GM12878 (cell line): ENCODE results near the gene AP5Z1. TPM values are rescaled to one million over a fixed set of nuclear protein-coding genes. Genes with fewer than 3 reads are reported as not detected.

Source experiments
- ATAC-seq: fragments of 200-7000 bp; cut with Tn5 transposase; 3 replicates; pipeline ENCODE4 v1.9.1; 2020; ENCODE audit warnings: mild to moderate bottlenecking, moderate library complexity
- Bru-seq: library from RNA; stranded (reverse); fragments of 400-500 nt; gene quantifications from one replicate; lab custom pipeline; 2021; lab: Mats Ljungman, UMichigan
- BruChase-seq, 2 experiments: library from RNA; stranded (reverse); fragments of 400-500 nt; gene quantifications; one replicate each; lab custom pipeline; 2021; lab: Mats Ljungman, UMichigan
- BruUV-seq: library from RNA; stranded (reverse); fragments of 400-500 nt; replicated peaks from 2 replicates; lab custom pipeline; 2021; lab: Mats Ljungman, UMichigan
- CTCF ChIA-PET: fragments of 300-600 bp; sonication (Branson Sonifier 250); formaldehyde crosslinking; extraction: SDS; loops from one replicate; lab custom pipeline; 2021; ENCODE audit warnings: inconsistent platforms; lab: Yijun Ruan, JAX
- POLR2A ChIA-PET: fragments of 350-600 bp; formaldehyde crosslinking; extraction: SDS; loops from one replicate; lab custom pipeline; 2021; ENCODE audit warnings: inconsistent platforms; lab: Charles Lee
- RAD21 ChIA-PET: fragments of 300-600 bp; sonication (Branson Sonifier 250); formaldehyde crosslinking; loops from one replicate; lab custom pipeline; 2023; ENCODE audit warnings: antibody characterized with exemption; ENCODE audit not compliant: unreplicated experiment; lab: Charles Lee
- SMC1A ChIA-PET: fragments of 300-600 bp; sonication (Branson Sonifier 250); formaldehyde crosslinking; loops from one replicate; lab custom pipeline; 2023; ENCODE audit not compliant: unreplicated experiment, uncharacterized antibody; lab: Charles Lee
- DNase-seq: peaks from one replicate; pipeline ENCODE4 v3.0.0-alpha.2; 2011; ENCODE audit warnings: low read depth, low spot score
- FAIRE-seq: peaks from 3 replicates; lab custom pipeline; 2011; peaks lifted over from hg19 to GRCh38; lab: Jason Lieb, UNC
- H2AFZ ChIP-seq: 2 replicates; pipeline ENCODE4 v1.6.0; 2011; ENCODE audit warnings: low read depth, low read length, control low read depth; ENCODE audit not compliant: control insufficient read depth
- H3K27ac ChIP-seq: 2 replicates; pipeline ENCODE4 v1.5.1; 2011; ENCODE audit warnings: control low read depth; ENCODE audit not compliant: control insufficient read depth, insufficient read depth
- H3K27me3 ChIP-seq, 2 experiments: replicated peaks in 1 of 2; 2 replicates each; pipeline versions ENCODE4 v1.6.0 to v1.6.1; 2011; ENCODE audit warnings: low read length in 1 of 2; ENCODE audit not compliant: control insufficient read depth in 2 of 2, insufficient read depth in 2 of 2
- H3K36me3 ChIP-seq, 2 experiments: 2 replicates each; pipeline ENCODE4 v1.5.1; 2011; ENCODE audit warnings: low read length in 1 of 2; ENCODE audit not compliant: control insufficient read depth in 2 of 2, insufficient read depth in 2 of 2
- H3K4me1 ChIP-seq: 2 replicates; pipeline ENCODE4 v1.6.1; 2011; ENCODE audit warnings: mild to moderate bottlenecking, low read length, moderate library complexity, mixed read lengths; ENCODE audit not compliant: control insufficient read depth, insufficient read depth
- H3K4me2 ChIP-seq: 2 replicates; pipeline ENCODE4 v1.6.0; 2011; ENCODE audit warnings: control low read depth; ENCODE audit not compliant: control insufficient read depth, insufficient read depth
- H3K4me3 ChIP-seq: fragments of 200-600 bp; sonication (generic); 2 replicates; pipeline ENCODE4 v1.5.1; 2016
- H3K79me2 ChIP-seq: 2 replicates; pipeline ENCODE4 v1.6.0; 2011; ENCODE audit warnings: low read length; ENCODE audit not compliant: control insufficient read depth, insufficient read depth
- H3K9ac ChIP-seq: 2 replicates; pipeline ENCODE4 v1.8.0; 2011; ENCODE audit warnings: low read length, control low read depth, mixed read lengths; ENCODE audit not compliant: control insufficient read depth, insufficient read depth
- H3K9me3 ChIP-seq: replicated peaks from 3 replicates; pipeline ENCODE4 v1.5.1; 2011; ENCODE audit warnings: mild to moderate bottlenecking, low read length; ENCODE audit not compliant: control insufficient read depth, insufficient read depth
- H4K20me1 ChIP-seq: 2 replicates; pipeline ENCODE4 v1.6.0; 2011; ENCODE audit not compliant: control insufficient read depth, insufficient read depth
- BRCA1 ChIP-seq: IDR thresholded peaks from 2 replicates; pipeline ENCODE4 v1.6.1; 2011; ENCODE audit warnings: low read depth, low read length, improper control_type of control experiment
- CBX5 ChIP-seq: sonication (generic); IDR thresholded peaks from 2 replicates; pipeline ENCODE4 v1.6.1; 2016; ENCODE audit warnings: low read depth, moderate library complexity, mild to moderate bottlenecking, inconsistent platforms
- CEBPB ChIP-seq, 2 experiments: fragments of 150-350 bp in 1 of 2; IDR thresholded peaks; 2 replicates each; pipeline ENCODE4 v1.6.1; 2012 to 2014; ENCODE audit warnings: low read depth in 2 of 2, low read length in 2 of 2, borderline replicate concordance in 1 of 2, inconsistent platforms in 1 of 2
- EGR1 ChIP-seq, 2 experiments: IDR thresholded peaks; 1 replicate in 1 of 2; 2 replicates in 1 of 2; pipeline ENCODE4 v1.6.1; 2011 to 2012; ENCODE audit warnings: low read depth in 2 of 2, low read length in 2 of 2, borderline replicate concordance in 1 of 2, mild to moderate bottlenecking in 1 of 2, moderate library complexity in 1 of 2
- FOS ChIP-seq: IDR thresholded peaks from 3 replicates; pipeline ENCODE4 v1.6.1; 2011; ENCODE audit warnings: borderline replicate concordance; ENCODE audit not compliant: insufficient read length; ENCODE audit errors: extremely low read depth
- FOXK2 ChIP-seq: fragments of 450-650 bp; IDR thresholded peaks from 2 replicates; pipeline ENCODE4 v1.6.1; 2017; ENCODE audit warnings: mild to moderate bottlenecking, moderate library complexity
- IKZF2 ChIP-seq, 2 experiments: fragments of 450-650 bp; IDR thresholded peaks; 2 replicates each; pipeline ENCODE4 v1.6.1; 2017; ENCODE audit warnings: mild to moderate bottlenecking in 2 of 2, moderate library complexity in 2 of 2
- JUND ChIP-seq: IDR thresholded peaks from 2 replicates; pipeline ENCODE4 v1.6.1; 2012; ENCODE audit warnings: low read depth, mild to moderate bottlenecking, low read length, improper control_type of control experiment, moderate library complexity
- LARP7 ChIP-seq: fragments of 450-650 bp; IDR thresholded peaks from 2 replicates; pipeline ENCODE4 v1.6.1; 2017; ENCODE audit warnings: mild to moderate bottlenecking
- MXI1 ChIP-seq: fragments of 150-350 bp; IDR thresholded peaks from 2 replicates; pipeline ENCODE4 v1.6.1; 2011; ENCODE audit warnings: low read depth, mild to moderate bottlenecking, inconsistent platforms, low read length, improper control_type of control experiment
- NR2C2 ChIP-seq: IDR thresholded peaks from 2 replicates; pipeline ENCODE4 v1.6.1; 2011; ENCODE audit warnings: borderline replicate concordance, low read depth; ENCODE audit not compliant: control insufficient read depth, insufficient read length
- PML ChIP-seq: IDR thresholded peaks from 2 replicates; pipeline ENCODE4 v1.6.1; 2012; ENCODE audit warnings: low read length, inconsistent platforms
- SUZ12 ChIP-seq: fragments of 200-600 bp; sonication (generic); IDR thresholded peaks from one replicate; pipeline ENCODE4 v1.6.1; 2018; ENCODE audit warnings: antibody characterized with exemption, mild to moderate bottlenecking; ENCODE audit not compliant: unreplicated experiment
- WRNIP1 ChIP-seq: IDR thresholded peaks from 2 replicates; pipeline ENCODE4 v1.6.1; 2011; ENCODE audit warnings: low read depth, low read length, improper control_type of control experiment, borderline replicate concordance
- ZNF217 ChIP-seq: fragments of 450-650 bp; IDR thresholded peaks from 2 replicates; pipeline ENCODE4 v1.6.1; 2017; ENCODE audit warnings: antibody characterized with exemption, mild to moderate bottlenecking
- ZSCAN29 ChIP-seq: fragments of 450-650 bp; IDR thresholded peaks from 2 replicates; pipeline ENCODE4 v1.6.1; 2017; ENCODE audit warnings: mild to moderate bottlenecking, moderate library complexity
- WGBS: methylation state at CpG from one replicate; pipeline ENCODE4 v1.1.6; 2016; ENCODE audit warnings: low lambda C conversion rate; ENCODE audit not compliant: insufficient replicate concordance, insufficient coverage; ENCODE audit errors: missing lambda C conversion rate; 5-methylcytosine and 5-hydroxymethylcytosine counted together
- in situ Hi-C: fragments of 300-500 bp; cut with MboI; formaldehyde crosslinking; loops from 9 replicates; pipeline ENCODE4 v1.14.3; 2018; ENCODE audit warnings: mixed read lengths
- intact Hi-C: fragments of 100-400 bp; cut with micrococcal nuclease; formaldehyde crosslinking; loops from one replicate; pipeline ENCODE4 v1.14.2; 2022; ENCODE audit not compliant: unreplicated experiment
- long read RNA-seq, 2 experiments: library from polyadenylated mRNA; unstranded; transcript quantifications; one replicate each; pipeline ENCODE4 v2.0.0, GENCODE V29; 2019 to 2020
- polyA minus RNA-seq, 3 experiments: library from RNA; depleted of rRNA, polyadenylated mRNA; stranded (reverse); fragments of >200 nt; gene quantifications; 2 replicates each; pipeline ENCODE4 v1.2.3, GENCODE V29; 2011
- polyA plus RNA-seq, 11 experiments: library from polyadenylated mRNA; depleted of rRNA in 4 of 11; unstranded in 6 of 11; stranded (reverse) in 5 of 11; fragments of >200 nt; fragmentation: Nextera tagmentation in 4 of 11; fragmentation: Illumina TruSeq in 1 of 11; extraction: Ambion mirVana in 4 of 11; extraction: Trizol in 1 of 11; gene quantifications; 1 replicate in 1 of 11; 2 replicates in 10 of 11; pipeline versions ENCODE4 v1.2.1 to v1.2.3, GENCODE V29; 2011 to 2016; ENCODE audit warnings: inconsistent platforms in 2 of 11, missing spikeins in 2 of 11, low read depth in 1 of 11
- total RNA-seq, 4 experiments: library from RNA; depleted of rRNA in 3 of 4; stranded (reverse); fragments of >200 nt in 3 of 4; fragmentation: Illumina TruSeq in 1 of 4; extraction: Trizol in 1 of 4; gene quantifications; 2 replicates each; pipeline versions ENCODE4 v1.2.1 to v1.2.3, GENCODE V29; 2013 to 2021

The AP5Z1 gene, protein sequence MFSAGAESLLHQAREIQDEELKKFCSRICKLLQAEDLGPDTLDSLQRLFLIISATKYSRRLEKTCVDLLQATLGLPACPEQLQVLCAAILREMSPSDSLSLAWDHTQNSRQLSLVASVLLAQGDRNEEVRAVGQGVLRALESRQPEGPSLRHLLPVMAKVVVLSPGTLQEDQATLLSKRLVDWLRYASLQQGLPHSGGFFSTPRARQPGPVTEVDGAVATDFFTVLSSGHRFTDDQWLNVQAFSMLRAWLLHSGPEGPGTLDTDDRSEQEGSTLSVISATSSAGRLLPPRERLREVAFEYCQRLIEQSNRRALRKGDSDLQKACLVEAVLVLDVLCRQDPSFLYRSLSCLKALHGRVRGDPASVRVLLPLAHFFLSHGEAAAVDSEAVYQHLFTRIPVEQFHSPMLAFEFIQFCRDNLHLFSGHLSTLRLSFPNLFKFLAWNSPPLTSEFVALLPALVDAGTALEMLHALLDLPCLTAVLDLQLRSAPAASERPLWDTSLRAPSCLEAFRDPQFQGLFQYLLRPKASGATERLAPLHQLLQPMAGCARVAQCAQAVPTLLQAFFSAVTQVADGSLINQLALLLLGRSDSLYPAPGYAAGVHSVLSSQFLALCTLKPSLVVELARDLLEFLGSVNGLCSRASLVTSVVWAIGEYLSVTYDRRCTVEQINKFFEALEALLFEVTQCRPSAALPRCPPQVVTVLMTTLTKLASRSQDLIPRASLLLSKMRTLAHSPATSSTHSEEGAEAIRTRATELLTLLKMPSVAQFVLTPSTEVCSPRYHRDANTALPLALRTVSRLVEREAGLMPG
- total RNA-seq (2013; cell fraction: nucleolus; rRNA removed) = 44.4 and 49.6 TPM in 2 replicates
- 18.5 and 28.5 TPM in 2 replicates for total RNA-seq (2014; rRNA removed)
- 6.6 and 7.6 TPM in 2 replicates for total RNA-seq (2014; rRNA removed; fragmentation: Illumina TruSeq; extraction: Trizol)
- total RNA-seq (2021) = 35.3 and 43.4 TPM in 2 replicates
- polyA plus RNA-seq (2011; ENCODE audit: low read depth) = 6.4 TPM
- polyA plus RNA-seq (2011; rRNA removed) = 4.1 and 10.4 TPM in 2 replicates
- 12.6 and 22.6 TPM in 2 replicates for polyA plus RNA-seq (2011; cell fraction: cytosol; rRNA removed)
- polyA plus RNA-seq (2011; cell fraction: nucleus; rRNA removed) = 137 and 174 TPM in 2 replicates
- 27.1 and 35.0 TPM in 2 replicates for polyA plus RNA-seq (2012)
- polyA plus RNA-seq (2014; fragmentation: Illumina TruSeq; extraction: Trizol) = 1.1 and 4.8 TPM in 2 replicates
- 1 to 10 TPM in 1 of 2 experiments, under 1 TPM in 1; 0.37 to 2.2 TPM for polyA plus RNA-seq (2014; fragmentation: Nextera tagmentation; extraction: Ambion mirVana)
- 40.5 and 46.1 TPM in 2 replicates for polyA plus RNA-seq (2014; rRNA removed)
- 10 to 100 TPM; 29.2 to 33.8 TPM for polyA plus RNA-seq (2016; fragmentation: Nextera tagmentation; extraction: Ambion mirVana)
- 6.1 and 12.3 TPM in 2 replicates for polyA minus RNA-seq (2011; rRNA and poly(A)+ RNA removed)
- polyA minus RNA-seq (2011; cell fraction: cytosol; rRNA and poly(A)+ RNA removed) = 8.3 and 10.4 TPM in 2 replicates
- 41.2 and 66.5 TPM in 2 replicates for polyA minus RNA-seq (2011; cell fraction: nucleus; rRNA and poly(A)+ RNA removed)
- Bru-seq, nascent RNA = percentile 73 among the genes with signal in this experiment
- BruChase-seq, experiment 1, labeled RNA remaining after a 6-hour chase = percentile 76 among the genes with signal in this experiment
- BruChase-seq, experiment 2, labeled RNA remaining after a 2-hour chase = percentile 76 among the genes with signal in this experiment
- long read RNA-seq, experiment 1, transcript AP5Z1-201 (17 exons, 2,889 nt) = major isoform, 5 of 7 reads
- long read RNA-seq, experiment 1, partial matches to known transcripts = 1 of 7 reads
- long read RNA-seq, experiment 1, other reads (novel, unspliced or antisense) = 1 of 7 reads
- long read RNA-seq, experiment 2, partial matches to known transcripts = 3 of 9 reads
- long read RNA-seq, experiment 2, other reads (novel, unspliced or antisense) = 5 of 9 reads

- BruUV-seq = no TSS peak
- Histone ChIP-seq H2AFZ (peak within 1 kb of the TSS; percentile 89), H3K4me3 (peak within 1 kb of the TSS; percentile 96), H3K36me3 (no peaks in the 10 kb centered on the region), H3K9me3 (no peaks in the 10 kb centered on the region), H3K79me2 (peaks cover 37% of the 10 kb centered on the region), H4K20me1 (no peaks in the 10 kb centered on the region; the same call in 1 of the 2 replicates), H3K27me3 (no peaks in the 10 kb centered on the region), H3K9ac (peak within 1 kb of the TSS; percentile 98), H3K27ac (peak within 1 kb of the TSS; percentile 96), H3K4me2 (peak within 1 kb of the TSS; percentile 98), H3K4me1 (peaks cover 10% of the 10 kb centered on the region)
- ChIA-PET CTCF (interaction anchor here (0.7 to 1.7 kb wide), 5 partner anchors 17 to 134 kb away, joined by 3 to 7 read pairs (median 5); no protein-coding TSS in a partner anchor), SMC1A (interaction anchor here (1.3 to 2.0 kb wide), 4 partner anchors 29 to 62 kb away, joined by 4 to 7 read pairs (median 5); no protein-coding TSS in a partner anchor), POLR2A (interaction anchor here (0.6 to 1.5 kb wide), 7 partner anchors 21 to 456 kb away, joined by 3 to 6 read pairs (median 3); partner anchors contain the start of gene RBAK), RAD21 (interaction anchor here (0.6 to 1.5 kb wide), 4 partner anchors 29 to 709 kb away, joined by 3 to 5 read pairs (median 4); no protein-coding TSS in a partner anchor)
- in situ Hi-C loops (no loop called here), intact Hi-C loops (loop anchor here (1.0 kb wide), 1 partner anchor 29 kb away; no protein-coding TSS in a partner anchor)
- FAIRE-seq = peak; percentile 99
- DNase-seq = peak; percentile 82
- 1% methylated on average over 42 of the region's 55 CpGs for WGBS
- peak; percentile 96 for ATAC-seq
- peak in 1 of 2 experiments; percentile 21; a peak in 1 of 4 replicates for TF ChIP-seq IKZF2 (IDR thresholded peaks at IDR 0.05)
- TF ChIP-seq EGR1 (IDR thresholded peaks at IDR 0.05; ENCODE audit: borderline replicate concordance in 1 of 2, low read depth in 2 of 2, low read length in 2 of 2) = peak in 1 of 2 experiments; percentile 91; a peak in 1 of 3 replicates
- TF ChIP-seq FOXK2 = peak; percentile 80
- TF ChIP-seq ZNF217 = no peak
- TF ChIP-seq FOS = peak; percentile 100
- TF ChIP-seq MXI1 = peak; percentile 82
- TF ChIP-seq NR2C2 = no peak
- TF ChIP-seq ZSCAN29 = no peak
- TF ChIP-seq WRNIP1 = no peak
- TF ChIP-seq JUND = no peak
- TF ChIP-seq CEBPB (IDR thresholded peaks at IDR 0.05; ENCODE audit: borderline replicate concordance in 1 of 2, low read depth in 2 of 2, low read length in 2 of 2) = no peak
- TF ChIP-seq LARP7 = peak; percentile 39; the same call in 1 of the 2 replicates
- no peak for TF ChIP-seq CBX5
- TF ChIP-seq BRCA1 = no peak
- TF ChIP-seq SUZ12 = no peak
- TF ChIP-seq PML = peak; percentile 72; the same call in 1 of the 2 replicates
These were observed at the start of gene AP5Z1 for GRCh38 chr7:4775250-4775847. AP5Z1 (plus strand) TSS chr7:4775623; CDS start chr7:4775716, 93 bp downstream.
